Vagina (tissue), 2 donors: ENCODE data around the gene FANCC. TPM values are rescaled to one million over a fixed set of nuclear protein-coding genes. Genes with fewer than 3 reads are reported as not detected.

Experiments
- DNase-seq, 2 donors: peaks; one replicate each; pipeline ENCODE4 v3.0.0-alpha.2; 2017; ENCODE audit errors: extremely low spot score in 2 of 2
- H3K27ac ChIP-seq: fragments of 200-600 bp; sonication (generic); one replicate; pipeline ENCODE4 v1.5.1; 2019
- H3K27me3 ChIP-seq: fragments of 200-600 bp; sonication (generic); one replicate; pipeline ENCODE4 v1.5.1; 2019
- H3K36me3 ChIP-seq, 2 donors: fragments of 200-600 bp; sonication (generic); one replicate each; pipeline ENCODE4 v1.5.1; 2017 to 2019
- H3K4me1 ChIP-seq: fragments of 200-600 bp; sonication (generic); one replicate; pipeline ENCODE4 v1.5.1; 2019
- H3K4me3 ChIP-seq, 2 donors: fragments of 200-600 bp; sonication (generic); 1 replicate in 1 of 2; 2 replicates in 1 of 2; pipeline ENCODE4 v1.5.1; 2016 to 2019
- H3K9me3 ChIP-seq: fragments of 200-600 bp; sonication (generic); one replicate; pipeline ENCODE4 v1.5.1; 2019
- CTCF ChIP-seq, 3 experiments: fragments of 450-650 bp in 2 of 3; fragments of 200-600 bp in 1 of 3; sonication (generic) in 1 of 3; IDR thresholded peaks; one replicate each; pipeline ENCODE4 v1.5.1; 2017 to 2019; ENCODE audit warnings: antibody characterized with exemption in 3 of 3, mild to moderate bottlenecking in 2 of 3, moderate library complexity in 2 of 3
- POLR2A ChIP-seq, 2 donors: fragments of 450-650 bp; IDR thresholded peaks; one replicate each; pipeline ENCODE4 v1.6.1; 2017; ENCODE audit warnings: antibody characterized with exemption in 2 of 2, mild to moderate bottlenecking in 2 of 2, moderate library complexity in 2 of 2
- POLR2AphosphoS5 ChIP-seq, 2 donors: sonication (generic); formaldehyde crosslinking; IDR thresholded peaks; one replicate each; pipeline ENCODE4 v1.9.0; 2017; ENCODE audit warnings: antibody characterized with exemption in 2 of 2, mild to moderate bottlenecking in 2 of 2, low read depth in 1 of 2; ENCODE audit not compliant: insufficient read depth in 1 of 2
- intact Hi-C: fragments of 100-400 bp; cut with DNase I; formaldehyde crosslinking; loops from one replicate; pipeline ENCODE4 v1.15.1; 2023
- total RNA-seq: library from RNA; depleted of rRNA; stranded (reverse); fragments of >200 nt; gene quantifications from one replicate; pipeline ENCODE4 v1.2.3, GENCODE V29; 2016

FANCC gene
- total RNA-seq, 1 donor from 2014 or later, result 17.2 TPM

- no peaks in the 10 kb centered on the region for H3K9me3 ChIP-seq
- peaks cover 15% of the 10 kb centered on the region for H3K4me1 ChIP-seq
- no peaks in the 10 kb centered on the region for H3K36me3 ChIP-seq
- peak overlapping the region; percentile 53 for H3K27ac ChIP-seq
- H3K4me3 ChIP-seq, result no peak overlapping the region
- intact Hi-C loops, result no loop called here
- peak in 1 of 2 donors; percentile 49 for DNase-seq
- no peak for TF ChIP-seq POLR2A (IDR thresholded peaks at IDR 0.05)
- no peak for TF ChIP-seq CTCF (IDR thresholded peaks at IDR 0.05)
- TF ChIP-seq POLR2AphosphoS5 (IDR thresholded peaks at IDR 0.05; ENCODE audit: insufficient read depth in 1 of 2, low read depth in 1 of 2), result no peak
- H3K27me3 ChIP-seq, result no peaks in the 10 kb centered on the region
Measured at GRCh38 chr9:95132366-95133324, 184.9 kb downstream of the FANCC start.

- intact Hi-C loops, result loop anchor here (1.0 kb wide), 1 partner anchor 455 kb away; no protein-coding TSS in a partner anchor
- Histone ChIP-seq H3K27me3 (no peaks in the 10 kb centered on the region), H3K9me3 (no peaks in the 10 kb centered on the region), H3K27ac (peak overlapping the region; percentile 53), H3K4me1 (peaks cover 27% of the 10 kb centered on the region), H3K36me3 (no peaks in the 10 kb centered on the region), H3K4me3 (no peak overlapping the region)
- DNase-seq, result peak in 1 of 2 donors; percentile 93
- TF ChIP-seq POLR2AphosphoS5 (IDR thresholded peaks at IDR 0.05; ENCODE audit: insufficient read depth in 1 of 2, low read depth in 1 of 2), result peak in 1 of 2 donors; percentile 52
- no peak for TF ChIP-seq POLR2A (IDR thresholded peaks at IDR 0.05)
- peak; percentile 70 to 84 (median 82) for TF ChIP-seq CTCF (IDR thresholded peaks at IDR 0.05)
Measured at GRCh38 chr9:95131023-95131943, 186.2 kb downstream of the FANCC start.

- H3K27ac ChIP-seq, result peak overlapping the region; percentile 53
- TF ChIP-seq POLR2A (IDR thresholded peaks at IDR 0.05) (no peak), POLR2AphosphoS5 (IDR thresholded peaks at IDR 0.05; ENCODE audit: insufficient read depth in 1 of 2, low read depth in 1 of 2) (no peak), CTCF (IDR thresholded peaks at IDR 0.05) (no peak)
- no peak for DNase-seq
- H3K27me3 ChIP-seq, result no peaks in the 10 kb centered on the region
- H3K4me1 ChIP-seq, result peaks cover 32% of the 10 kb centered on the region
- no peaks in the 10 kb centered on the region for H3K9me3 ChIP-seq
- intact Hi-C loops, result no loop called here
- no peaks in the 10 kb centered on the region for H3K36me3 ChIP-seq
- H3K4me3 ChIP-seq, result no peak overlapping the region
Measured at GRCh38 chr9:95130484-95130883, 187.0 kb downstream of the FANCC start.

- Histone ChIP-seq H3K36me3 (no peaks in the 10 kb centered on the region), H3K27me3 (no peaks in the 10 kb centered on the region), H3K4me1 (peaks cover 38% of the 10 kb centered on the region), H3K4me3 (no peak overlapping the region), H3K27ac (peak overlapping the region; percentile 53), H3K9me3 (no peaks in the 10 kb centered on the region)
- TF ChIP-seq POLR2A (IDR thresholded peaks at IDR 0.05), result no peak
- TF ChIP-seq CTCF (IDR thresholded peaks at IDR 0.05), result no peak
- no peak for TF ChIP-seq POLR2AphosphoS5 (IDR thresholded peaks at IDR 0.05; ENCODE audit: insufficient read depth in 1 of 2, low read depth in 1 of 2)
- DNase-seq, result peak in 1 of 2 donors; percentile 9
- intact Hi-C loops, result no loop called here
Measured at GRCh38 chr9:95129476-95130291, 187.8 kb downstream of the FANCC start.
